Endodermal cell (in vitro differentiated cells): Measurements from ENCODE around the gene IDH2. TPM values are rescaled to one million over a fixed set of nuclear protein-coding genes. Genes with fewer than 3 reads are reported as not detected.

ENCODE experiments used
- DNase-seq: peaks from one replicate; pipeline ENCODE4 v3.0.0-alpha.2; 2017
- H3K27ac ChIP-seq: 2 replicates; pipeline ENCODE4 v1.5.1; 2013; ENCODE audit warnings: mild to moderate bottlenecking, low read depth, low read length, moderate library complexity
- H3K27me3 ChIP-seq: 2 replicates; pipeline ENCODE4 v1.6.1; 2013; ENCODE audit warnings: mild to moderate bottlenecking, low read length, moderate library complexity; ENCODE audit not compliant: insufficient read depth, control insufficient read depth, poor library complexity, severe bottlenecking
- H3K36me3 ChIP-seq: 2 replicates; pipeline ENCODE4 v1.7.0; 2013; ENCODE audit warnings: mild to moderate bottlenecking, low read length, moderate library complexity; ENCODE audit not compliant: control insufficient read depth, insufficient read depth
- H3K4me1 ChIP-seq: one replicate; pipeline ENCODE4 v1.7.0; 2013; ENCODE audit warnings: low read length; ENCODE audit not compliant: control insufficient read depth, insufficient read depth
- H3K4me3 ChIP-seq: 2 replicates; pipeline ENCODE4 v1.5.1; 2013; ENCODE audit warnings: mild to moderate bottlenecking, low read length, moderate library complexity
- H3K9ac ChIP-seq: 2 replicates; pipeline ENCODE4 v1.6.1; 2013; ENCODE audit warnings: mild to moderate bottlenecking, low read length, moderate library complexity; ENCODE audit not compliant: poor library complexity, severe bottlenecking; ENCODE audit errors: extremely low read depth
- H3K9me3 ChIP-seq: 2 replicates; pipeline ENCODE4 v1.6.1; 2013; ENCODE audit warnings: mild to moderate bottlenecking, low read length, moderate library complexity; ENCODE audit not compliant: control insufficient read depth
- H3K27ac Mint-ChIP-seq: 2 replicates; pipeline ENCODE4 v1.8.0; 2020; ENCODE audit warnings: mixed read lengths
- H3K27me3 Mint-ChIP-seq: 2 replicates; pipeline ENCODE4 v1.8.0; 2021; ENCODE audit warnings: mild to moderate bottlenecking, mixed read lengths; ENCODE audit not compliant: insufficient read depth
- H3K36me3 Mint-ChIP-seq: 2 replicates; pipeline ENCODE4 v1.8.0; 2020; ENCODE audit warnings: low read depth, mixed read lengths
- H3K4me1 Mint-ChIP-seq: 2 replicates; pipeline ENCODE4 v1.8.0; 2020; ENCODE audit warnings: mixed read lengths
- H3K4me3 Mint-ChIP-seq: 2 replicates; pipeline ENCODE4 v1.8.0; 2020; ENCODE audit warnings: mild to moderate bottlenecking, moderate library complexity, mixed read lengths
- H3K9me3 Mint-ChIP-seq: 2 replicates; pipeline ENCODE4 v1.8.0; 2020; ENCODE audit warnings: mild to moderate bottlenecking, mixed read lengths
- WGBS, 2 experiments: methylation state at CpG; one replicate each; pipeline versions ENCODE4 v1.1.5 to v1.1.7; 2013; ENCODE audit warnings: missing lambda C conversion rate in 2 of 2, mixed read lengths in 1 of 2; ENCODE audit not compliant: insufficient coverage in 1 of 2, insufficient read length in 1 of 2; 5-methylcytosine and 5-hydroxymethylcytosine counted together
- total RNA-seq, 2 donors: library from RNA; stranded (reverse); fragmentation: NEBNext Ultra II Directional in 1 of 2; extraction: Animal tissue kit (Norgen Biotek cat#: 25700) in 1 of 2; gene quantifications; 2 replicates in 1 of 2; 3 replicates in 1 of 2; pipeline ENCODE4 v1.2.1, GENCODE V29; 2021
- TF ChIP-seq, protein P1 (sequence below): fragments of 200-600 bp; sonication (generic); conservative IDR thresholded peaks from 2 replicates; pipeline ENCODE4 v1.5.0; 2021; ENCODE audit warnings: antibody characterized with exemption, mild to moderate bottlenecking

The IDH2 gene
- total RNA-seq, 2 donors from 2014 or later, result 27.0 to 50.8 TPM

- Mint-ChIP-seq H3K4me3 (no peak overlapping the region), H3K27ac (peak overlapping the region; percentile 57)
Observed at GRCh38 chr15:90037511-90037860, 64.8 kb downstream of the IDH2 start.

GRCh38 chr15:90036806-90037510 is 65.3 kb downstream of the IDH2 start:
- peak overlapping the region; percentile 95 for H3K27ac ChIP-seq

More at GRCh38 chr15:90037511-90037860, 64.8 kb downstream of the IDH2 start:
- Histone ChIP-seq H3K27me3 (no peaks in the 10 kb centered on the region), H3K27ac (peak overlapping the region; percentile 95), H3K9me3 (no peaks in the 10 kb centered on the region), H3K9ac (no peak overlapping the region), H3K4me1 (peaks cover 17% of the 10 kb centered on the region), H3K36me3 (peaks cover 3% of the 10 kb centered on the region), H3K4me3 (no peak overlapping the region)
- Mint-ChIP-seq H3K27me3 (no peaks in the 10 kb centered on the region), H3K4me1 (peaks cover 70% of the 10 kb centered on the region), H3K36me3 (peaks cover 2% of the 10 kb centered on the region), H3K9me3 (no peaks in the 10 kb centered on the region)
- peak; percentile 35 for DNase-seq
- TF ChIP-seq, protein P1, sequence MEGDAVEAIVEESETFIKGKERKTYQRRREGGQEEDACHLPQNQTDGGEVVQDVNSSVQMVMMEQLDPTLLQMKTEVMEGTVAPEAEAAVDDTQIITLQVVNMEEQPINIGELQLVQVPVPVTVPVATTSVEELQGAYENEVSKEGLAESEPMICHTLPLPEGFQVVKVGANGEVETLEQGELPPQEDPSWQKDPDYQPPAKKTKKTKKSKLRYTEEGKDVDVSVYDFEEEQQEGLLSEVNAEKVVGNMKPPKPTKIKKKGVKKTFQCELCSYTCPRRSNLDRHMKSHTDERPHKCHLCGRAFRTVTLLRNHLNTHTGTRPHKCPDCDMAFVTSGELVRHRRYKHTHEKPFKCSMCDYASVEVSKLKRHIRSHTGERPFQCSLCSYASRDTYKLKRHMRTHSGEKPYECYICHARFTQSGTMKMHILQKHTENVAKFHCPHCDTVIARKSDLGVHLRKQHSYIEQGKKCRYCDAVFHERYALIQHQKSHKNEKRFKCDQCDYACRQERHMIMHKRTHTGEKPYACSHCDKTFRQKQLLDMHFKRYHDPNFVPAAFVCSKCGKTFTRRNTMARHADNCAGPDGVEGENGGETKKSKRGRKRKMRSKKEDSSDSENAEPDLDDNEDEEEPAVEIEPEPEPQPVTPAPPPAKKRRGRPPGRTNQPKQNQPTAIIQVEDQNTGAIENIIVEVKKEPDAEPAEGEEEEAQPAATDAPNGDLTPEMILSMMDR, result no peak
- WGBS, 2 experiments, result 96% methylated on average over 4 to 5 of the region's 5 CpGs

DNA sequence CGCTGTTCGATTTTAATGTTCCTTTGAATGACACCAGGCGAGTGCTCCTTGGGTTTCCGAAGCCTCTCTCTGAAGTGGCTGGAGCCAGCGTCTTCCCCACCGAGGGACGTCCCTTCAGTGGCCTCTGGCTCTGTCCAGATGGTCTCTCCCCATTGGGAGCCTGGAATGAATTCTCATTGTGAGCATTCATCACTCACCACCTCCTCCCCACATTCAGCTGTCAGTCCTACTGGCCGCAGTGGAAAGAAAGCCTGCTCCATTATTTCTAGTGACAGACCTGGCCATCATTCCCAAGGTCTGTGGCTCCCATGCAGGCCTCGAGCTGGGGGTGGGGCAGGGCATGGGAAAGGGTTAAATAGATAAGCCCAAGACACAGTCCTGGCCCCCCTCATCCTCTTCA is 65.9 kb downstream of the IDH2 start:
- peak overlapping the region; percentile 95 for H3K27ac ChIP-seq
- TF ChIP-seq, protein P1, result no peak
- Mint-ChIP-seq H3K4me3 (peak overlapping the region; percentile 30), H3K36me3 (no peaks in the 10 kb centered on the region), H3K4me1 (peaks cover 71% of the 10 kb centered on the region), H3K27me3 (no peaks in the 10 kb centered on the region), H3K27ac (peak overlapping the region; percentile 66), H3K9me3 (no peaks in the 10 kb centered on the region)
- peak; percentile 42 for DNase-seq
- no peaks in the 10 kb centered on the region for H3K9me3 ChIP-seq
- 64 to 79% methylated on average over 8 to 9 of the region's 9 CpGs for WGBS, 2 experiments
- peaks cover 17% of the 10 kb centered on the region for H3K4me1 ChIP-seq
- no peaks in the 10 kb centered on the region for H3K36me3 ChIP-seq
- no peak overlapping the region for H3K4me3 ChIP-seq
- H3K27me3 ChIP-seq, result no peaks in the 10 kb centered on the region
- H3K9ac ChIP-seq, result no peak overlapping the region

More at GRCh38 chr15:90036806-90037510, 65.3 kb downstream of the IDH2 start:
- H3K9me3 Mint-ChIP-seq, result no peaks in the 10 kb centered on the region
- no peak overlapping the region for H3K4me3 Mint-ChIP-seq
- Histone ChIP-seq H3K27me3 (no peaks in the 10 kb centered on the region), H3K4me3 (no peak overlapping the region), H3K4me1 (peaks cover 17% of the 10 kb centered on the region), H3K9me3 (no peaks in the 10 kb centered on the region), H3K36me3 (no peaks in the 10 kb centered on the region), H3K9ac (no peak overlapping the region)
- peak; percentile 38 for DNase-seq
- H3K27ac Mint-ChIP-seq, result peak overlapping the region; percentile 78
- TF ChIP-seq, protein P1, result no peak
- WGBS, 2 experiments, result 88 to 93% methylated on average over 7 to 11 of the region's 11 CpGs
- H3K36me3 Mint-ChIP-seq, result no peaks in the 10 kb centered on the region
- H3K27me3 Mint-ChIP-seq, result no peaks in the 10 kb centered on the region
- H3K4me1 Mint-ChIP-seq, result peaks cover 70% of the 10 kb centered on the region
